Loucy (cell line): Measurements from ENCODE around the gene MYOF.

Experiments used
- CTCF ChIP-seq: fragments of 200-600 bp; sonication (generic); conservative IDR thresholded peaks from 2 replicates; pipeline ENCODE4 v1.5.1; 2014; ENCODE audit warnings: mild to moderate bottlenecking, antibody characterized with exemption, low read length
- EZH2phosphoT487 ChIP-seq: fragments of 200-600 bp; IDR thresholded peaks from 2 replicates; pipeline ENCODE4 v1.6.1; 2018; ENCODE audit warnings: antibody characterized with exemption, mild to moderate bottlenecking, moderate library complexity, borderline replicate concordance

- TF ChIP-seq EZH2phosphoT487 (no peak), CTCF (no peak)
Measured at GRCh38 chr10:93514521-93514920, 32.4 kb upstream of the MYOF start.
